ENCODE data around the gene IQUB. TPM values are rescaled to one million over a fixed set of nuclear protein-coding genes. Genes with fewer than 3 reads are reported as not detected.
A peak's percentile ranks its signal among the peaks of the same experiment; 100 is the strongest.

The IQUB gene
- total RNA-seq, 8 experiments from 2014 or later = 0.38 to 18.2 (median 1.1) TPM

DNA sequence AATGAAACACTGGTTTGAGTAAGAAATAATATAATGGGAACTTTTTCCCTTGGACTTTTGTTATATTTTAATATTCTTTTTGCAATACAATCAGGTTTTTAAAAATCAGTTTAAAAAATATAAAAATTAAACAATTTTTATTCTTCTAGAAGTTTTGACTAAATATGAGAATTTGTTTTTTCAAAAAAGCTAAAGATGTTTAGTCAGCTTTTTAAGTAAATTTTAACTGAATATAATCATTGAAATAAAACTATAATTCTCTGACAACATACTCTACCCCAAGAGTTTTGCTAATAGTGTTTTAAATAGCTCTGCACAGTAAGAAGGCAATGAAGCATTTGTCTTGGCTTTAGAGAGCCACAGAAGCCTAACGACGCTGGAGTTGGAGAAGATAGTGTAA lies 70.5 kb downstream of the IQUB start:
- in situ Hi-C loops (cut with MboI; ENCODE audit: low pct_unique_long_range_greater_than_20kb in 2 of 9, low sequenced_read_pairs in 9 of 9, unreplicated experiment in 9 of 9) = no loop called here
- 4 to 100% (median 94%) methylated on average over 1 to 2 of the region's 2 CpGs; no CpG with 5 or more reads in 2 of the 10 experiments for WGBS, 10 experiments
- no peak overlapping the region for H3K4me3 ChIP-seq
- H3K27ac ChIP-seq = no peak overlapping the region
- no peak for ATAC-seq (replicated peaks in 6 of 8)
- H3K4me1 ChIP-seq (replicated peaks in 1 of 2) = no peaks in the 10 kb centered on the region

DNA sequence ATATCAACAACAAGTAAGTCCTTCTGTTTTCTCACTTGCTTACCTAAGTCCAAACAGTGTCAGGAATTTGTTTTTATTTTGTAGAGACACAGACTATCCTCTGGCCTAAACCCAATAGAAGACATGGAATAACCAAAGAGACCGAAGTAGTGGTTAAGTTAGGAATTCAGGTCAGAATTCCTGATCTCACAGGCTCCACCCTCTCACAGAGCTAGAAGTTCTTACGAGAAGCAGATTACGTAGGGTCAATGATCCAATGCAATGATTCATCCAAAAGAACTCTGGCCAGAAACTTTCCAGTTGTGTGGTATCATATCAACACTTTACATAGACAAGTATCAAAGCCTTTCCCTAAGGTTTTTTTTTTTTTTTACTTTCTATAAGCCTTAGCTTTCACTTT lies 73.8 kb downstream of the IQUB start:
- Histone ChIP-seq H3K4me1 (replicated peaks in 1 of 2) (no peaks in the 10 kb centered on the region), H3K27ac (no peak overlapping the region), H3K4me3 (no peak overlapping the region)
- peak in 2 of 8 experiments; percentile 63 to 95 for ATAC-seq (replicated peaks in 6 of 8)
- in situ Hi-C loops (cut with MboI; ENCODE audit: low pct_unique_long_range_greater_than_20kb in 2 of 9, low sequenced_read_pairs in 9 of 9, unreplicated experiment in 9 of 9) = no loop called here
- WGBS, 10 experiments = 0 to 100% (median 92%) methylated on average over 1 to 3 of the region's 3 CpGs; no CpG with 5 or more reads in 1 of the 10 experiments

DNA sequence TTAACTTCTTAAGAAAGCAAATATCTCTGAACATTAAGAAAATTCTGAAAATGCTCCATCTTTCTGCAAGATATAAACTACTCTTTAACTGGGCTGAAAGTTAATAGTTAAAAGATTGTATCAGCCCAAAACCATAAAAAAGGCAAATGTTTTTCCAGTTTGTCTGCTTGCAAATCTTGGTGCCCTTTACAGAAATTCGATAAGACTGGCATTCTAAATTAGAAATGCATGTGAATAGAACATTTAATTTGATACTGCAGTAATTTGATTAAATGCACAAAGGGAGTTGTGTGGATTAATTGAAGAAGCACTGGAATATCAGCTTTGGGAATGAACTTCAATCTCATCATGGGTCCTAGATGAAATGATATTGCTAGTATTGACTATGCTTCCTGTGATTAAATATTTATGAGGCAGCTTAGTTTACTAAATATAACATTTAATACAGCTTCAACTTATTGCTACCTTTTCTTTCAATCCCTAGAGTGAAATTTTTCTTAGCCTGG lies 78.4 kb downstream of the IQUB start:
- in situ Hi-C loops (cut with MboI; ENCODE audit: low pct_unique_long_range_greater_than_20kb in 2 of 9, low sequenced_read_pairs in 9 of 9, unreplicated experiment in 9 of 9) = no loop called here
- ATAC-seq (replicated peaks in 6 of 8) = no peak
- 0 to 83% (median 45%) methylated on average over 1 of the region's 1 CpG for WGBS, 10 experiments
- Histone ChIP-seq H3K4me3 (no peak overlapping the region), H3K27ac (no peak overlapping the region), H3K4me1 (replicated peaks in 1 of 2) (no peaks in the 10 kb centered on the region)

GRCh38 chr7:123440101-123440548 lies 94.3 kb downstream of the IQUB start:
- Histone ChIP-seq H3K4me3 (no peak overlapping the region), H3K27ac (no peak overlapping the region), H3K4me1 (replicated peaks in 1 of 2) (no peaks in the 10 kb centered on the region)
- in situ Hi-C loops (cut with MboI; ENCODE audit: low pct_unique_long_range_greater_than_20kb in 2 of 9, low sequenced_read_pairs in 9 of 9, unreplicated experiment in 9 of 9) = no loop called here
- peak in 3 of 8 experiments; percentile 29 to 92 (median 32) for ATAC-seq (replicated peaks in 6 of 8)
- 0 to 33% (median 30%) methylated on average over 1 to 2 of the region's 2 CpGs; no CpG with 5 or more reads in 2 of the 10 experiments for WGBS, 10 experiments

DNA sequence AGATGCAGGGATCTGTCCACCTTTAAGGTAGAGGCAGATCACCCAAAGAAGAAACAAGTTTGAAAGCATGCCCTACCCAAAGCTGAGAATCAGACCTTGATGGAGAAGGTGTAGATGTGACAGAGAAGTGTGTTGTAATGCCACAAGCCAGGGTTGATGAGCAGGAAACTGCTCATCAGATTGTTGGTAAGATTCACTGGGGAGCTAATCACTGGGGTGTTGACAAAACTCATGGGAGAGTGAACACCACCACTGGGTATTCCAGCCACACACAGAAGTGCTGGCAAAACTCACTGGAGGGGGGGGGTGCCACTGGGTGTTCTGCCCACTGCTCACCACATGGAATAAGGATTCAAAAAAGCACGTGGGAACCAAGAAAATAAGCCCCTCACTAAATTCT lies 95.2 kb downstream of the IQUB start:
- Histone ChIP-seq H3K27ac (no peak overlapping the region), H3K4me3 (no peak overlapping the region), H3K4me1 (replicated peaks in 1 of 2) (no peaks in the 10 kb centered on the region)
- 0 to 60% methylated on average over 1 of the region's 1 CpG; no CpG with 5 or more reads in 8 of the 10 experiments for WGBS, 10 experiments
- ATAC-seq (replicated peaks in 6 of 8) = no peak
- in situ Hi-C loops (cut with MboI; ENCODE audit: low pct_unique_long_range_greater_than_20kb in 2 of 9, low sequenced_read_pairs in 9 of 9, unreplicated experiment in 9 of 9) = no loop called here

DNA sequence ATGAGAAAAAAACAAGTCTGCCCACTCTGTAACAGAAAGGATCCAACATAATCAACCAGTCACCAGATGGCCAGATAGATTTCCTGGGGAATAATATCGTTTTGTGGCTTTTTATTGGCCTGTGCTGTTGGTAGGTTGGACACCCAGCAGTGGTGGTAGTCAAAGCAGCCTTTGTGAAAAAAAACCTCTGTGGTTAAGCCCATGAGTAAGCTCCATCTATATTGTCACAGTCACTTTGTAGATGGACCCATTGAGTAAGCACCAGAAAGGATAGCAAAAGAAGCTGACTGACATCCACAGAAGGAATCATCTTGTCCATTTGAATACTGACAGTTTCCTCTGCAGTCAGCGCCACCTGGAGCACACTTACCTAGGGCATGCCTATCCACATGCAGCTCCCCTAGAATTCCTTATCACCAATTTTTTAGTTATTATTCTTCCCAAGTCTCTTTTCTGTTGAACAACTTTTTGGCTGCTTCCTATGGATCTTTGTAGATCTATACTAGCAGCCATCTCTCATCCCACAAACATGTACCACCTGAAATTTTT lies 96.9 kb downstream of the IQUB start:
- 7 to 100% (median 53%) methylated on average over 1 to 2 of the region's 2 CpGs; no CpG with 5 or more reads in 3 of the 10 experiments for WGBS, 10 experiments
- in situ Hi-C loops (cut with MboI; ENCODE audit: low pct_unique_long_range_greater_than_20kb in 2 of 9, low sequenced_read_pairs in 9 of 9, unreplicated experiment in 9 of 9) = no loop called here
- no peak for ATAC-seq (replicated peaks in 6 of 8)

GRCh38 chr7:123435080-123435700 lies 99.2 kb downstream of the IQUB start:
- H3K4me1 ChIP-seq (replicated peaks in 1 of 2) = no peaks in the 10 kb centered on the region
- H3K4me3 ChIP-seq = no peak overlapping the region
- no peak for ATAC-seq (replicated peaks in 6 of 8)
- H3K27ac ChIP-seq = no peak overlapping the region
- 16 to 100% (median 53%) methylated on average over 1 to 4 of the region's 4 CpGs for WGBS, 10 experiments
- in situ Hi-C loops (cut with MboI; ENCODE audit: low pct_unique_long_range_greater_than_20kb in 2 of 9, low sequenced_read_pairs in 9 of 9, unreplicated experiment in 9 of 9) = no loop called here

More for the DNA sequence above, 96.9 kb downstream of the IQUB start:
- no peaks in the 10 kb centered on the region for H3K4me1 ChIP-seq (replicated peaks in 1 of 2)
- no peak overlapping the region for H3K27ac ChIP-seq
- H3K4me3 ChIP-seq = no peak overlapping the region

DNA sequence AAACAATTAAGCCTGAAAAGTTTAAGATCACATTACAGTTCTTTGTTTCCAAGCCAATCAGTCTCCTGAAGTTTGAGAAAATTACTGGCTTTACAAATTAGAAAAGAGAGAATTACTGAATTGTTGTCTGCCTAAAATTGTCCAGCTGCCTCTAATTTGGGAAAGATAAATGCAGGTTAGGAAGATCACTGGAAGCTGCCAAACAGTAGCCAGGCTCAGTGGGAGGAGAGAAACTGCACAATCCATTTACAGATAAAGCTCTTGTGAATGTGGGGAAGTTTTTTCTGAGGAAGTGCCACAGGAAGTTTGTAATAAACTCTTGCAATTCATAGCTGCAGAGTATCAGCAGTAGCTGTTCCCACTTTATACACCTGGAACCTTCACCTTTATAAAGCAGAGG lies 100.7 kb downstream of the IQUB start:
- no peak for ATAC-seq (replicated peaks in 6 of 8)
- Histone ChIP-seq H3K27ac (no peak overlapping the region), H3K4me3 (no peak overlapping the region), H3K4me1 (replicated peaks in 1 of 2) (no peaks in the 10 kb centered on the region)
- in situ Hi-C loops (cut with MboI; ENCODE audit: low pct_unique_long_range_greater_than_20kb in 2 of 9, low sequenced_read_pairs in 9 of 9, unreplicated experiment in 9 of 9) = no loop called here

GRCh38 chr7:123432601-123433000 lies 101.8 kb downstream of the IQUB start:
- in situ Hi-C loops (cut with MboI; ENCODE audit: low pct_unique_long_range_greater_than_20kb in 2 of 9, low sequenced_read_pairs in 9 of 9, unreplicated experiment in 9 of 9) = no loop called here
- H3K27ac ChIP-seq = no peak overlapping the region
- no peak overlapping the region for H3K4me3 ChIP-seq
- ATAC-seq (replicated peaks in 6 of 8) = no peak
- no peaks in the 10 kb centered on the region for H3K4me1 ChIP-seq (replicated peaks in 1 of 2)
- 4 to 100% (median 68%) methylated on average over 1 to 2 of the region's 2 CpGs; no CpG with 5 or more reads in 1 of the 10 experiments for WGBS, 10 experiments

GRCh38 chr7:123431075-123431614 lies 103.2 kb downstream of the IQUB start:
- no peaks in the 10 kb centered on the region for H3K4me1 ChIP-seq (replicated peaks in 1 of 2)
- in situ Hi-C loops (cut with MboI; ENCODE audit: low pct_unique_long_range_greater_than_20kb in 2 of 9, low sequenced_read_pairs in 9 of 9, unreplicated experiment in 9 of 9) = no loop called here
- ATAC-seq (replicated peaks in 6 of 8) = no peak
- WGBS, 10 experiments = 14 to 96% (median 80%) methylated on average over 1 to 5 of the region's 5 CpGs; no CpG with 5 or more reads in 1 of the 10 experiments
- no peak overlapping the region for H3K27ac ChIP-seq
- H3K4me3 ChIP-seq = no peak overlapping the region

- in situ Hi-C loops (cut with MboI; ENCODE audit: low pct_unique_long_range_greater_than_20kb in 2 of 9, low sequenced_read_pairs in 9 of 9, unreplicated experiment in 9 of 9) = no loop called here
- Histone ChIP-seq H3K27ac (no peak overlapping the region), H3K4me1 (replicated peaks in 1 of 2) (no peaks in the 10 kb centered on the region), H3K4me3 (no peak overlapping the region)
- no peak for ATAC-seq (replicated peaks in 6 of 8)
Observed at GRCh38 chr7:123425246-123425645, 109.1 kb downstream of the IQUB start.

GRCh38 chr7:123424463-123424862 lies 109.9 kb downstream of the IQUB start:
- ATAC-seq (replicated peaks in 6 of 8) = no peak
- in situ Hi-C loops (cut with MboI; ENCODE audit: low pct_unique_long_range_greater_than_20kb in 2 of 9, low sequenced_read_pairs in 9 of 9, unreplicated experiment in 9 of 9) = no loop called here
- Histone ChIP-seq H3K4me1 (replicated peaks in 1 of 2) (no peaks in the 10 kb centered on the region), H3K27ac (no peak overlapping the region), H3K4me3 (no peak overlapping the region)

GRCh38 chr7:123423622-123424021 lies 110.8 kb downstream of the IQUB start:
- in situ Hi-C loops (cut with MboI; ENCODE audit: low pct_unique_long_range_greater_than_20kb in 2 of 9, low sequenced_read_pairs in 9 of 9, unreplicated experiment in 9 of 9) = no loop called here
- no peak for ATAC-seq (replicated peaks in 6 of 8)
- WGBS, 10 experiments = 7 to 100% (median 89%) methylated on average over 1 to 2 of the region's 2 CpGs
- Histone ChIP-seq H3K4me3 (no peak overlapping the region), H3K27ac (no peak overlapping the region), H3K4me1 (replicated peaks in 1 of 2) (no peaks in the 10 kb centered on the region)

DNA sequence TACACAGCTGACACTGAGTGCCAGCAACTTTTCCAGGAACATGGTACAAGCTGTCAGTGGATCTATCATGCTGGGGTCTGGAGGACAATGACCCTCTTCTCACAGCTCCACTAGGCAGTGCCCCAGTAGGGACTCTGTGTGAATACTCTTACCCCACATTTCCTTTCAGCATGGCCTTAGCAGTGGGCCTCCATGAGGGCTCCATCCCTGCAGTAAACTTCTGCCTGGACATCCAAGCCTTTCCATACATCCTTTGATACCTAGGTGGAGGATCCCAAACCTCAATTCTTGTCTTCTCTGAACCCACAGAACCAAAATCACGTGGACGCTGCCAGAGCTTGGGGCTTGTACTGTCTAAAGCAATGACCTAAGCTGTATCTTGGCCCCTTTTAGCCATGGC lies 116.8 kb downstream of the IQUB start:
- in situ Hi-C loops (cut with MboI; ENCODE audit: low pct_unique_long_range_greater_than_20kb in 2 of 9, low sequenced_read_pairs in 9 of 9, unreplicated experiment in 9 of 9) = no loop called here
- 8 to 100% (median 83%) methylated on average over 1 to 2 of the region's 2 CpGs; no CpG with 5 or more reads in 3 of the 10 experiments for WGBS, 10 experiments
- Histone ChIP-seq H3K4me3 (no peak overlapping the region), H3K27ac (no peak overlapping the region), H3K4me1 (replicated peaks in 1 of 2) (no peaks in the 10 kb centered on the region)
- no peak for ATAC-seq (replicated peaks in 6 of 8)
